ENCODE data around the gene SPEM1. TPM values are rescaled to one million over a fixed set of nuclear protein-coding genes. Genes with fewer than 3 reads are reported as not detected.

SPEM1 gene
- total RNA-seq, 1 experiment from 2014 or later: 1.1 TPM

DNA sequence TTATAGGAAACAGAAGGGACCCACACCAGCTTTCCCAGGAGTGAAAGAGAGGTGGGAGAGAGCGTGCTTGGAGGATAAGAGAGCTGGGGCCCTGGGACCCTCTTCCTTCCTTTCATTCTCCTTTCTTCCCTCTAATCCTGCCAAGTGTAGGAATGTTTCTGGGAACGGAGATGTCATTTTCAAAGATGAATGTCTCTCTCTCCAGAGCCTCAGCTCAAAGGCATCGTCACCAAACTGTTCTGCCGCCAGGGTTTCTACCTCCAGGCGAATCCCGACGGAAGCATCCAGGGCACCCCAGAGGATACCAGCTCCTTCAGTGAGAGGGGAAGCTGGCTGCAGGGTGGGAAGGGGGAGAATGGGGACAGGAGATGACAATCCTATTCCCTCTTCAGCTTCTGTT, 21.1 kb downstream of the SPEM1 start:
- no TSS peak for BruUV-seq (replicated peaks)
- H3K79me2 ChIP-seq (ENCODE audit: low read depth): peaks cover 6% of the 10 kb centered on the region; the same call in 1 of the 2 replicates
- no peak overlapping the region for H3K27ac ChIP-seq
- no peak for TF ChIP-seq EZH2 (IDR thresholded peaks at IDR 0.05; ENCODE audit: low read depth)
- TF ChIP-seq, protein P1, sequence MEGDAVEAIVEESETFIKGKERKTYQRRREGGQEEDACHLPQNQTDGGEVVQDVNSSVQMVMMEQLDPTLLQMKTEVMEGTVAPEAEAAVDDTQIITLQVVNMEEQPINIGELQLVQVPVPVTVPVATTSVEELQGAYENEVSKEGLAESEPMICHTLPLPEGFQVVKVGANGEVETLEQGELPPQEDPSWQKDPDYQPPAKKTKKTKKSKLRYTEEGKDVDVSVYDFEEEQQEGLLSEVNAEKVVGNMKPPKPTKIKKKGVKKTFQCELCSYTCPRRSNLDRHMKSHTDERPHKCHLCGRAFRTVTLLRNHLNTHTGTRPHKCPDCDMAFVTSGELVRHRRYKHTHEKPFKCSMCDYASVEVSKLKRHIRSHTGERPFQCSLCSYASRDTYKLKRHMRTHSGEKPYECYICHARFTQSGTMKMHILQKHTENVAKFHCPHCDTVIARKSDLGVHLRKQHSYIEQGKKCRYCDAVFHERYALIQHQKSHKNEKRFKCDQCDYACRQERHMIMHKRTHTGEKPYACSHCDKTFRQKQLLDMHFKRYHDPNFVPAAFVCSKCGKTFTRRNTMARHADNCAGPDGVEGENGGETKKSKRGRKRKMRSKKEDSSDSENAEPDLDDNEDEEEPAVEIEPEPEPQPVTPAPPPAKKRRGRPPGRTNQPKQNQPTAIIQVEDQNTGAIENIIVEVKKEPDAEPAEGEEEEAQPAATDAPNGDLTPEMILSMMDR (conservative IDR thresholded peaks at IDR 0.05): no peak
- H4K20me1 ChIP-seq (ENCODE audit: insufficient read depth): no peaks in the 10 kb centered on the region
- H3F3A ChIP-seq (ENCODE audit: insufficient read depth, low read depth): peaks cover 4% of the 10 kb centered on the region; the same call in 1 of the 2 replicates
- no peak for DNase-seq
- no peaks in the 10 kb centered on the region for H3K9me2 ChIP-seq (ENCODE audit: insufficient read depth)
- POLR2A ChIA-PET (ENCODE audit: unreplicated experiment): interaction anchor here (1.1 kb wide), 1 partner anchor 38 kb away, joined by 26 read pairs; the partner anchor contains the start of gene ZBTB4
- H3K4me1 ChIP-seq (replicated peaks; ENCODE audit: insufficient read depth): peaks cover 17% of the 10 kb centered on the region
- H3K4me3 ChIP-seq: no peak overlapping the region
- no peaks in the 10 kb centered on the region for H3K9me3 ChIP-seq (ENCODE audit: insufficient read depth, low read depth)
- CTCF ChIA-PET: interaction anchor here (0.5 to 1.1 kb wide), 7 partner anchors 10 to 659 kb away, joined by 3 to 10 read pairs (median 3); no protein-coding TSS in a partner anchor
- no peaks in the 10 kb centered on the region for H3K27me3 ChIP-seq (ENCODE audit: insufficient read depth, low read depth)
- H3K36me3 ChIP-seq (ENCODE audit: low read depth): no peaks in the 10 kb centered on the region
- H2AFZ ChIP-seq: no peak overlapping the region
- intact Hi-C loops (cut with micrococcal nuclease; ENCODE audit: unreplicated experiment): no loop called here
- H3K4me2 ChIP-seq: no peak overlapping the region

DNA sequence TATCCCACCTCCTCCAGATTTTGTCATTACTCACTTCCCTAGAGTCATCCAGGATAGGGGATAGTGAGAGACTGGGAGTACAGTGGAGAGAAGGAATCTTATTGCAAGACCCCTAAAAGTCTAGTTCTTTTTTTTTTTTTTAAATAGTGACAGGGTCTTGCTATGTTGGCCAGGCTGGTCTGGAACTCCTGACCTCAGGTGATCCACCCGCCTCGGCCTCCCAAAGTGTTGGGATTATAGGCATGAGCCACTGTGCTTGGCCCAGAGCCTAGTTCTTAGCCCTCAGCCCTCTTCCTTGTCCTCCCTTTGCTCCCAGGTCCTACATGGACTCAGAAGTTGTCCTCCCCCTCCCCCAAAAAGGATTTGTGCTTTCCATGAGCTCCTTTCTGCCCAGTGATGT, 22.0 kb downstream of the SPEM1 start:
- ChIA-PET POLR2A (ENCODE audit: unreplicated experiment) (no interaction called here), CTCF (interaction anchor here (0.5 kb wide), 2 partner anchors 24 to 80 kb away, joined by 3 to 6 read pairs; no protein-coding TSS in a partner anchor)
- Histone ChIP-seq H4K20me1 (ENCODE audit: insufficient read depth) (no peaks in the 10 kb centered on the region), H3K4me1 (replicated peaks; ENCODE audit: insufficient read depth) (peaks cover 12% of the 10 kb centered on the region), H3K9me3 (ENCODE audit: insufficient read depth, low read depth) (no peaks in the 10 kb centered on the region), H3K4me2 (no peak overlapping the region), H2AFZ (no peak overlapping the region), H3K9me2 (ENCODE audit: insufficient read depth) (no peaks in the 10 kb centered on the region), H3K27ac (no peak overlapping the region), H3K4me3 (no peak overlapping the region), H3K36me3 (ENCODE audit: low read depth) (no peaks in the 10 kb centered on the region), H3F3A (ENCODE audit: insufficient read depth, low read depth) (0 out of 2 replicates have a peak, but pooled peaks cover 3% of the 10 kb centered on the region), H3K79me2 (ENCODE audit: low read depth) (peaks cover 4% of the 10 kb centered on the region; the same call in 1 of the 2 replicates), H3K27me3 (ENCODE audit: insufficient read depth, low read depth) (no peaks in the 10 kb centered on the region)
- no TSS peak for BruUV-seq (replicated peaks)
- intact Hi-C loops (cut with micrococcal nuclease; ENCODE audit: unreplicated experiment): no loop called here
- DNase-seq: no peak
- no peak for TF ChIP-seq EZH2 (IDR thresholded peaks at IDR 0.05; ENCODE audit: low read depth)
- TF ChIP-seq, protein P1 (conservative IDR thresholded peaks at IDR 0.05): no peak

DNA sequence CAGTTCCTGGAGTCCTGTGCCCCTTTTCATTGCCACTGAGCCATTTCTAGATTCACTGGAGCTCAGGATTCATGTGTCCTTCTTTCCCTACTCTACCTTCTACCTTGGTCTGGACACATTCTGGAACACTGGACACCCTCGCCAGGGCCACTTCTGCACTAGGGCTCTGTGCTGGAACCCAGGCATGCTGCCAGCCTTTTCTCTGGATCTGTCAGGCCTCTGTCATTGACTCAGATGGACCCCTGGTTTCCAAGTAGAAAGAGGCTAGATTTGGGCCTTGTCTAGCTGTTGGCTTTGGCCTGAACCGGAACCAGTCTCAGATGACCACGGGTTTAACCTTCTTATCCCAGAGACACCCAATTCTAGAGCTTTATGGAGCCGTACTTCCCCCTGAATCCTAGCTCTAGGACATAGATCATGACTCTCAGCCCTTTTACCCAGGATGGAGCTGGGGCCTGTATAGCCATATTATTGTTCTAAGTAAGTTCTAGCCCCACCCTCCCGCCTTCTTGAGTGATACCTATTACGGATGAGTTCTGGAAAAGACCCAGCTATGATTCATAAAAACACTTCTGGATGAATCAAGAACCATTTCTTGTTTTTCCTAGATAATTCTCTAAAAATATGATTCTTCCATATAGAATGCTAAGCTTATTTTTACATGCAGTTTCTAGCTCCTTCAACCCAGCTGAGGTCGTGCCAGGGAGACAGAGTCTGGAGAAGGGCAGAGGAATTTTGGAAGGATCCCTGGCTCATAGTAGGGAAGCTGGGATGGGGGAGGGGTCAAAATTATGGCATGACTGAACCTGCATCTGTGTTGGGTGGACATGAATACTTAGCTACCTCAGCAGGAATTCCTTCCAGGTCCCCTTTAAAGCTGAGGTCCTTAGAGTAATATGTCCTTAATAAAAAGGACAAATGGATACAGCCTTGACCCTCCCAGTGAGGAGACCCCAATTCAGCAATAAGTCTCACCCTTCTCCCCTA, 23.7 kb downstream of the SPEM1 start:
- DNase-seq: no peak
- H3K4me2 ChIP-seq: peak overlapping the region; percentile 81; the same call in 1 of the 2 replicates

More for the DNA sequence above, 23.7 kb downstream of the SPEM1 start:
- Histone ChIP-seq H3K4me3 (no peak overlapping the region), H4K20me1 (ENCODE audit: insufficient read depth) (no peaks in the 10 kb centered on the region), H3K27me3 (ENCODE audit: insufficient read depth, low read depth) (no peaks in the 10 kb centered on the region), H3K4me1 (replicated peaks; ENCODE audit: insufficient read depth) (peaks cover 12% of the 10 kb centered on the region), H3K27ac (no peak overlapping the region), H3K79me2 (ENCODE audit: low read depth) (no peaks in the 10 kb centered on the region), H2AFZ (no peak overlapping the region), H3K36me3 (ENCODE audit: low read depth) (no peaks in the 10 kb centered on the region), H3F3A (ENCODE audit: insufficient read depth, low read depth) (0 out of 2 replicates have a peak, but pooled peaks cover 3% of the 10 kb centered on the region), H3K9me2 (ENCODE audit: insufficient read depth) (no peaks in the 10 kb centered on the region), H3K9me3 (ENCODE audit: insufficient read depth, low read depth) (no peaks in the 10 kb centered on the region)
- ChIA-PET POLR2A (ENCODE audit: unreplicated experiment) (interaction anchor here (0.6 to 1.5 kb wide), 4 partner anchors 41 to 168 kb away, joined by 3 to 8 read pairs (median 4); partner anchors contain the start of genes CD68 and POLR2A), CTCF (interaction anchor here (0.5 to 0.6 kb wide), 3 partner anchors 43 to 73 kb away, joined by 3 to 6 read pairs (median 5); no protein-coding TSS in a partner anchor)
- intact Hi-C loops (cut with micrococcal nuclease; ENCODE audit: unreplicated experiment): loop anchor here (2.0 kb wide), 1 partner anchor 33 kb away; no protein-coding TSS in a partner anchor
- BruUV-seq (replicated peaks): no TSS peak
- TF ChIP-seq, protein P1 (conservative IDR thresholded peaks at IDR 0.05): no peak
- TF ChIP-seq EZH2 (IDR thresholded peaks at IDR 0.05; ENCODE audit: low read depth): no peak

All from PC-9 (cell line).